ENCODE data around the gene MRM1.

MRM1 gene

DNA sequence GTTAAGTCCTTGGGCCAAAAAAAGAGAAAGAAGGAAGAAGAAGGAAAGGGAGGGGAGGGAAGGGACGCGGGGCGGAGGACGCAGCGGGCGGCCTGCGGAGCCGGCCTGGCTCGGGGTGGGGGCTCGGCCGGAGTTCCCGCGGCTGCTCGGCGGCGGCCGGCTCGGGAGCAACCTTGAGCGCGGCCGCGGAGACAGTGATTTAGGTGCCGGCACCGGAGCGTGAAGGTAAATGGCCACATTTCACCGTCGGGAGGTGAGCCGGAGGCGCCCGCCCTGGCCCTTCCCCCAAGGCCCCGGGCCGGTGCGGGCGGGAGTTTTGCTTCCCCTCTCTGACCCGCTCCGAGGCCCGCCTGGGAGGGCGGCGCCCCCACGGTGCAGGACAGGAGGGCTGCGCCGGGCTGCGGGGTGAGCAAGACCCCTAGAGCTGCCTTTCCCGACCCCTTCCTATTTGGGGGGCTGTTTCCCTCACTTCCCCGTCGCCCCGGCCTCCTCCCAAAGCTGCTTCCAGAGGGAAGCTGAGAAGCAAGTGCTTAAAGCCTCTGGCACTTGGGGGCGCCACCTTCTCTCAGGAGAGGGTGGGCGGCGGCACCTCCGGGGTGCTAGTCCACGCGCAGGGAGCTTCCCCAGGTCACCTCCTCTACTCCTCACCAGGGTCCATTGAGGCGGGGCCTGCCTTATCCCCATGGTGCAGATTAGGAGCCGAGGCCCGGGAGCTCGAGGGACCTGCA is 56.5 kb downstream of the MRM1 start:
- peak; percentile 45 for DNase-seq (ENCODE audit: low spot score)
- TF ChIP-seq, protein P1, sequence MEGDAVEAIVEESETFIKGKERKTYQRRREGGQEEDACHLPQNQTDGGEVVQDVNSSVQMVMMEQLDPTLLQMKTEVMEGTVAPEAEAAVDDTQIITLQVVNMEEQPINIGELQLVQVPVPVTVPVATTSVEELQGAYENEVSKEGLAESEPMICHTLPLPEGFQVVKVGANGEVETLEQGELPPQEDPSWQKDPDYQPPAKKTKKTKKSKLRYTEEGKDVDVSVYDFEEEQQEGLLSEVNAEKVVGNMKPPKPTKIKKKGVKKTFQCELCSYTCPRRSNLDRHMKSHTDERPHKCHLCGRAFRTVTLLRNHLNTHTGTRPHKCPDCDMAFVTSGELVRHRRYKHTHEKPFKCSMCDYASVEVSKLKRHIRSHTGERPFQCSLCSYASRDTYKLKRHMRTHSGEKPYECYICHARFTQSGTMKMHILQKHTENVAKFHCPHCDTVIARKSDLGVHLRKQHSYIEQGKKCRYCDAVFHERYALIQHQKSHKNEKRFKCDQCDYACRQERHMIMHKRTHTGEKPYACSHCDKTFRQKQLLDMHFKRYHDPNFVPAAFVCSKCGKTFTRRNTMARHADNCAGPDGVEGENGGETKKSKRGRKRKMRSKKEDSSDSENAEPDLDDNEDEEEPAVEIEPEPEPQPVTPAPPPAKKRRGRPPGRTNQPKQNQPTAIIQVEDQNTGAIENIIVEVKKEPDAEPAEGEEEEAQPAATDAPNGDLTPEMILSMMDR (IDR thresholded peaks at IDR 0.05; ENCODE audit: extremely low read depth, missing control alignments): no peak
